HG03575 (cell line): ENCODE results near the gene CAB39.

Source experiments
- ATAC-seq: cut with Tn5 transposase; IDR thresholded peaks from one replicate; pipeline ENCODE4 v1.9.1; 2021; ENCODE audit not compliant: unreplicated experiment, insufficient number of reproducible peaks, low FRiP score; ENCODE audit errors: extremely low read depth

Gene CAB39

DNA sequence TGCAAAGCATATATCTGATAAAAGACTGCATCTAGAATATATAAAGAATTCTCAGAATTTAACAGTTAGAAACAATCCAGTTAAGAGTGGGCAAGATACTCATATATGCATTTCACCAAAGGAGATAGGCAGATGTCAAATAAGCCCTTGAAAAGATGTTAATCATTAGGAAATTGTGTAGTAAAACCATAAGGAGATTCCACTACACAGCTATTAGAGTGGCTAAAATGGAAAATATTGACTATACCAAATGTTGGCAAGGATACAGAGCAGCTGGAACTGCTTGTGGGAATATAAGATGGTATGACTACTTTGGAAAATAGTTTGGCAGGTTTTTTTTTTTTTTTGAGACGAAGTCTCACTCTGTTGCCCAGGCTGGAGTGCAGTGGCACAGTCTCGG is 59.5 kb downstream of the CAB39 start:
- ATAC-seq = no peak

DNA sequence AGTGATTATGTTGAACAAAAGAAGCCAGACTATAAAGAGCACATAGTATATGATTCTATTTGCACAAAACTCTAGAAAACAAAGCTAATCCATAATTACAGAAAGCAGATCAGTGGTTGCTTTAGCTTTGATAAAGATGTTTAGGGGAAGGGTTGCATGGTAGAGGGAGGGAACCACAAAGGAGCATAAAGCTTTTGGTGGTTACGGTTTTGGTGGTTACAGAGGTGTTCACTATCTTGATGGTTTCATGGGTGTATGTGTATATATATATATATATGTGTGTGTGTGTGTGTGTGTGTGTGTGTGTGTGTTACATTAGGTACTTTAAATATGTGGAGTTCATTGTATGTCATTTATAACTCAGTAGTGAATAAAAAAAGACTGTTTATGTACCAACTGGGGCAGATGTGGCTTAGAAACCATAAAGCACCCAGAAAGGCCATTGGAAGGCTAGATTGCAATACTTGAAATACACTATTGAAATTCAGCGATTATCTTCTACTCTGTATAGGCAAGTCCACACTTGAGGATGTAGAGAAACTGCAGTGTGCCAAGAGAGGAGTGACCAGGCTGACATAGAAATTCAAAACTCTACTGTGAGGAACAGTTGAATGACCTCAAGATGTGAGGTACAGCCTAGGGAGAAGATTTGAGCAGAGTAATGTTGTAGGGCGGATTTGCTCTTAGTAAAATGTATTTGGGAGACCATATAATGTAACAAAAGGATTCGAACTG is 60.6 kb downstream of the CAB39 start:
- ATAC-seq = no peak

DNA sequence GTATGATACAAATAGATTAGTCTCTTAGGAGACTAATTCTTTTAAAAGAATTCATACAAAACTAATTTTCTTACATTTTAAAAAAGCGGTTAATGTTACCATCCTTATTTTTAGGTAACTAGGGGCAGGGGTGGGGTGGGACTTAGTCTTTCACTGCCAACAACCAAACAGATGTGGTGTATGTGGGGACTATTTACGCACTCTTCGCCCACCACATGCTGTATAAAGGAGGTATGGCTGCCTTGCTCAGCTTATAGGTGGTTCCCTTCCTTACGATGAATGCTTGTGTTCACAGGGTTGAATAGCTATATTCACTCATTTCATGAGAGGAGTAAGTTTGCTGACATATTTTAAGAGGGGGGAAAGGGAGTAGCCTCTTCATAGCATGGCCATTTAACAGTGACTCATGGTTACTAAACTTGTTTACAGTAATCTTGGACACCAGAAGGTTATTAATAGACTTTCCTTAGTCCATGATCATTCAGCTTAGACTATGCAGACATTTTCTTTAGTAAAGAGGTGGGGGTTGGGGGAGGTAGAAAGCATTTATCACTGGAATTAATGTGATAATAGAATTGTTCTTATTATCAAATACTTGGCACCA is 61.8 kb downstream of the CAB39 start:
- no peak for ATAC-seq

DNA sequence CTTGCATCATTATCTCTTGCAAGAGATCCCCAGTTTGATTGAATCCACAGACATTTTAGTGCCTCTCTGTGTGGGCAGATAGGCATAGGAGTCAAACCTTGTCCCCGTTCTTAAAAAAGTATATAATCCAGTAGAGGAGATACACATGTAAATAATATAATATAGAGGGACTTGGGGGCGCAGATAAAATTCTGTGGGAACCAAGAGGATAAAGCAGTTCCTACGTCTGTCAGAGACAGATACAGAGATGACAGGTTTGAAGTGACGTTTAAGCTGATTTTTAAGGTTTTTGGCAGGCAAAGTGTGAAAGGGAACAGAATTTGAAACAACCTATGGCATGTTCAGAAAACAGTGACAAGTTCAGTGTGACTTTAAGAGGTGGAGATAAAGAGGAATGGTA is 63.1 kb downstream of the CAB39 start:
- no peak for ATAC-seq

DNA sequence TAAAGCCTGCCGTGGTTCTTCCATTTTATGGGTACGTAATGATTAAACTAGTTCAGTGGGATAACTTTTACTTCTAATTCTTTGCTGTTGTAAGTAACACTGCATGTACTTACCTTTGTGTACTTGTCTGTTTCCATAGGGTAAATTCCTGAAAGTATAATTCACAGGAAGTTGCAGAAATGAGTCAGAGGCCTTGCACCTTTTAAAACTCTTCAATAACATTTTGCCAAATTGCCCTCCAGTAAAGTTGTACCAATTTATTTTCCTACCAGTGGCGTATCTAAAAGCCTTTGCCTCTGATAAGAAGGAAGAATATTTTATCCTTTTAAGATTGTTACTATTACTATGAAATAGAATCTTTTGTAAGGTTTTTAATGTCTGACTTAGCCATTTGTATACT is 65.1 kb downstream of the CAB39 start:
- ATAC-seq = no peak

DNA sequence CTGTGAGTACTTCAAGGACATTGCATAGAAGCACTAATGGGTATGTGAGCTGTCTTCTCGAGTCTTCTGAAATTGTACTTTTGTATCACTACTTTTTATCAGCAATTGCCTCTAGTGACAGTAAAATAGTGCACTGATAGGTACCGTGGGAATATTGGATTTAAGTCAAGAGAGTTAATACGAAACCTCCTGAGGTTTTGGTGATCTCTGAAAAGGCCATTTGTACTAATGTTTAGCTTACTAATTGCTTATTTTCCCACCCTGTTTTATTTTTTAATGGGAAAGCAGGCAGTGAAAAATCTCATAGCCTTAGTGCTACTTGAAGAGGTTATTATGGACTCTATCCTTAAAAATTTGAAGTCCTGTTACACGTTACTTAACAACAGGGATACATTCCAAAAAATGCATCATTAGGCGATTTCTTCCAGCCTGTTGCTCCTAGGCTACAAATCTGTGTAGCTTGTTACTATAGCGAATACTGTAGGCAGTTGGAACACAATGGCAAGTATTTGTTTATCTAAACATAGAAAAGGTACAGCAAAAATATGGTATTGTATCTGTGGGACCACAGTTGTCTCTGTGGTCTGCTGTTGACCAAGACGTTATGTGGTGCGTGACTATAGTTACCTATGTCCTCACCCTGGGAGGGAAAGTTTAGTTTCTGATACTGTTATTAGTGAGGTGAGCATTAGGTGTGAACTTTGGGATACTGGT is 65.9 kb downstream of the CAB39 start:
- ATAC-seq = no peak

DNA sequence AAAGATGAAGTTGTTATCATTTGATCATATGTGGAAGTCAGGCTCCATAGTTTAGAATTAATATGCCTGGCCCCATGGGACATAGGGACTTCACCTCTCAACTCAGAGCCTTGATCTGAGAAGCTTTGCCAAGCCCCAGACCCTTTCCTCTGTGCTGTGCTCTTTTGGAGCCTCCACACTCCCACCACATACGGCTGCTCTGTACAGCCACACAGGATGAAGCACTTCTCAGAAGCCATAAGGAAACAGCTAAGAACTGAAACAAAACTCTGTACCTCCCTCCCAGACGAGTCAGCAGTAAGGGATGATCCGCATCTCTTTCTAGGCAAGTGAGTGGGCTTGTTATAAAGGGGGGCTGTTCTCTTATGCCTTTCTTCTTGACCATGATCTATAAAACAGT is 66.5 kb downstream of the CAB39 start:
- ATAC-seq = no peak

DNA sequence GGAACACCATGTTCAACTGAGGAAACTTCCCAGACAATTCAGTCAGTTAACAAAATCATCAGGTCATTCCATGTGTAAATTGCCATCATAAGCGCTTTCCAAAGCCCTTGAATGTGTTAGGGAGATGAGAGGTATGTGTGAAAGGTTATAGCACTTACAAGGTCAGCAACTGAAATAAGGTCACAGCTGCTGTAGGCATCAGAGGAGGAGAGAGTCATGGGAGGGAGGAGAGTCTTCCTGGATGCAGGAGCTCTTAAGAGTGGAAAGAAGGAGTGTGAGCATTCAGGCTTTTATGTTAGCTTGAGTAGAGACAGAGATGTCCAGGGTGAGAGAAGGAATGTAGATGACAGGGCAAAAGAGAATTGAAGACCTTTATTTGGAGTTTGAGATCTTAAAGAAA is 67.0 kb downstream of the CAB39 start:
- ATAC-seq = no peak

DNA sequence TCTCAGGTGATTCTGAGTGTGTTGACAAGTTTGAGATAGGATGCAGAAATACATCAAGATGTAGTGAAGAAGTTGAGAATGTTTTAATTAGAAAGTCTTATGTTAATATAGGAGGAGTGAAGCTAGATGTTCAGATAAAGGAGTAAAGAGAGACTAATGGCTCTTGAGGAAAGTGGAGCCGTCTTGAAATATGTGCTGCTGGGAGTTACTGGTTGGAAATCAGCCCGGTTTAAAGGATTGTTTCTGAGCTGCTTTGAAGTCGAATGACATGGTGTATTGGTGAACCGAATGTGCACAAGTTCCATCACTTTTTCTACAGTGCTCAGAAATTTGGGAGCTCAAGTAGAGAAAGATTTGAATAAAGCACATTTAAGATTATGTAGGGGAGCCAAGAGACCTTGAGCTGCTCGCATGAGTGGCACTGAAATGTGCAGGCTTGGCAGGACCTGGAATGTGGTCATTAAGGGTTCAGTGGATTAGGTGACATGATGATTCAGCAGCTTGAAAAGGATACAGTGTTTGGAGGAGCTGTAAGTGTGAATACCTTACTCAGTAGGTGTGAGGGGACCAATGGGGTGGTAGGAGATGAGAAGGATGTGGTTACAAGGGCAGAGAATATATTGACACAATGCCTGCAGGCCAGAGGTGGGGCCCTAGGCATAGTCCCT is 68.6 kb downstream of the CAB39 start:
- ATAC-seq = no peak

DNA sequence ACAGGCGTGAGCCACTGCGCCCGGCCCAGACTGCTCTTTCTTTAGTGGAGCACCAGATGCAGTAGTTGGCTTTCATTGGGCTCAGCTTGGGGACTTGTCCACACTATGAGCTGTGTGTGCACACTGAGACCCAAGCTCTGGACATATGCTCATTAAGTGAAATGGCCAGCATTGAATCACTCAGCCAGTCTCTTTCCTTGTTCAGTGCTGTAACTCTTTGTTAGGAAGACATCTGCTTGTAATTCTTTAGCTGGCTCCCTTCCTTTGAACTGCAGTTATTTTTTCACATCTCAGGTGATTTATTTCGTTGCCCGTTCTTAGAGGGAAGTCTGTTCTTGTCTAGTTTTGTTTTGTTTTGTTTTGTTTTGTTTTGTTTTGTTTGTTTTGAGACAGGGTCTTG is 70.5 kb downstream of the CAB39 start:
- ATAC-seq = no peak

DNA sequence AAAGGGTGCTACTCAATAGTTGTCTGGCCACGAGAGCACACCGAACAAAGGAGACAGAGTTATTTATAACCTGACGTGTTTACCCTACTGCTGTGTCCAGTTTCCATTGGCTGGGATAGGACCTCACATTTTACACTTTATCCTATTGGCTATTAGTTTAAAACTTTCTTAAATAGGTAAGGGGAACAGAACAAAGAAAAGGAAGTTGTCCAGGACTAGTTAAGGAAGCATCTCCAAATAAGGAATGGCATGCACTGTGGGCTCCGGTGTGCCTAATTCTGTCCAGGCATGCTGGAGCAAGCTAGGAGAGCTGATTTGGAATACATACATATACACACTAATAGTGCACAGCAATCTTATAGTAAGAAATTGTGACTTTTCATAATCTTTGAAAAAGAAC is 72.2 kb downstream of the CAB39 start:
- no peak for ATAC-seq

DNA sequence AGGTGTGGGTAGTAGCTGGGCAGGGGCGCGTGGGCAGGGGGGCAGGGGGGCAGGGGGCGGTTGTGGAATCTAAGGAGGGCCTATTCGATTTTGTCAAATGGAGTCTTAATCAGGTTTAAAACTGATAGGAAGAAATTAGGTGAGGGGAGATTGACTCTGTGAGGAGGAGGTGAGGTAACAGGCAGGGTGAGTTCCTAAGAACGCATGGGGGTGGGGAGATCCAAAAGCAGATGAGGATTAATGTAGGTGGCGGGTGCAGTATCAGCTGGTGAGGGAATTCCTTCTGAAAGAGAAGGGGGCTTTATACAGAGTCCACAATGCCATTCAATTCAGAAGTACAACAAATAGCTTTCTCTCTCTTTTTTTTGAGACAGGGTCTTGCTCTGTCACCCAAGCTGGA is 72.7 kb downstream of the CAB39 start:
- ATAC-seq = no peak

DNA sequence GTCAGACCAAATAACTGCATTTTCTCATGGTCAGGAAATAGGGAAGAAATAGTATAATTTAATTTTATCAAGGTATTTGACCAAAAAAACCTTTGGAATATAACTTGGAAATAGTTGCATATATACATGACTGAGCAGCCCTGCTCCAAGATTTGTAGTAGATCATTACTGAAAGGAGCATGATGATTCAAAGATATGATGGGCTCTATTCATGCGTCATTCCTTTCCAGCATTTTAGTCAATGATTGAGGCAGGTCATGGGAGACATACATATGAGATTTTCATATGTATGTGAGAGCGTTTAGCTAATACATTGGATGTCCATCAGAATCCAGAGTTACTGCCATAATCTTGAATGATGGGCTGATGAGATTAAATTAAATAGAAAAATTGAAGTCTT is 74.5 kb downstream of the CAB39 start:
- ATAC-seq = no peak

DNA sequence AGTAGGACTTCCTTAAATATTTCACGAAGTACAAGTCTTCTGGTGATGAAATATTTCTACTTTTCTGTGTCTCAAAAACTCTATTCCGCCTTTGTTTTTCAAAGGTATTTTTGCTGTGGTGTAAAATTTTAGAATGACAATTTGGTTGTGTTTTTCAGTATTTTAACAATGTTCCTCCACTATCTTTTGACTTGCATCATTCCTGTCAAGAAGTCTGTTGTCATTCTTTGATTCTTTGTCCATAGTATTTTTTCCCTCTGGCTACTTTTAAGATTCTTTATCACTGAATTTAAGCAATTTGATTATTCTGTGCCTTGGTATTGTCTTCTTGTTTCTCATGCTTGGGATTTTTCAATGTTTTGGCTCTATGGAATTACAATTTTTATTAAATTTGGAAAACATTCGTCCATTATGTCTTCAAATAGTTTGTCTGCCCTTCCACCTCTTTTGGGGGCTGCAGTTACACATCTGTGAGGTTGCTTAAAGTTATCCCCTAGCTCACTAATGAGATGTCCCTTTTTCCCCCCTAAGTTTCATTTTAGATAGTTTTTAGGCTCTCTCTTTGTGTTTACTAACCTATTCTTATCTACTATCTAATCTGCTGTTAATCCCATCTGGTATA is 76.0 kb downstream of the CAB39 start:
- ATAC-seq = no peak

DNA sequence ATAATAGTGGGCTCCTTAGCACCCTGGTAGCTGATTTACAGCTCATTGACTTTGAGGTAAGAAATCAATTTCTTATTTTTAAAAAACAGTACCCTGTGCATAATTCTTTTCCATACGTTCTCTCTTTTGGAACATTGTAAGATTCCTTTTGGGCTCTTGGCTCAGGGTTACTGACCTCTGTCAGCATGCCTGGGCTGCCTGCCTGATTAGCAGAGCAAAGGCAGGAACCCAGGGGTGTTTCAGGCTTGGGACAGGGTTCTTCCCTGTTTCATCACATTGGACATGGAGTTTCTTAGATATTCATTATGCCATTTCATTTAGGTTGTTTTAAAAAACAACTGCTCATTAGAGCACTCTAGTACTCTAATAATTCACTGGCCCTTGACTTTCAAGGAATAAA is 78.3 kb downstream of the CAB39 start:
- no peak for ATAC-seq

DNA sequence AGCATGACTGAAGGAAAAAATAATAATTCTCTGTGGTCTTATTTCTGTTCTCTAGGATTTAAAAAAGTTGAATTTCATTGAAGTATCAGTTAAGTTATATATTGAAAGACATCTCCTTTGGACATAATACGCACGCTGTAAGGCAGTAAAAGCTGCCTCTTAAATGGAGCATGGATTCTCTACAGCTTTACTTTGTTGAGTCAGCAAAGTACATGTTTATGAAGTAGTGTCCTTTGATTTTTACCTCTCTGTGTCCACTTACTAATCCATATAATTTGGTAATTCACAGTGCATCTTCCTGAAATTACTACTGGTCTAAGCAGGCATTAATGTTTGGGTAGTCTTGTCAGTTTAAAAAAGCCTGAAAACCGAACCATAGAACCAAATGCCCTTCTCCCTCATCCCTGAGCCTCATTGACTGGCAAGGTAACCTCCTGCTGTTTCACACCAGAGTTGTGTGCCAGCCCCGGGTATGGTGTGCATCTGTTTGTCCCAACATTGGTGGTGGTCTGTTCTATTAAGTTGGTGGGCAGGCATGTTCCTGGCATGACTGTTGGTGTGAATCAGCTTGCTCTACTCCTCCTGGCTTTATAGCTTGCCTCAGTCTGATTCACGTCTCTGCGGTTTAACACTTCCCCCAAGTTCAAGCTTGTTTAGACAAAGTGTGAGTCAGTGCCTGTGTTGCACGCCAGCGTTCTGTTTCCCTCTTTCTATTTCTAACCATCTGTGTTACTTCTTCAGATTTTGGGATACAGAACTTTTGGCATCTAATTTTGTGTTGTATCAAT is 81.1 kb downstream of the CAB39 start:
- ATAC-seq = no peak

DNA sequence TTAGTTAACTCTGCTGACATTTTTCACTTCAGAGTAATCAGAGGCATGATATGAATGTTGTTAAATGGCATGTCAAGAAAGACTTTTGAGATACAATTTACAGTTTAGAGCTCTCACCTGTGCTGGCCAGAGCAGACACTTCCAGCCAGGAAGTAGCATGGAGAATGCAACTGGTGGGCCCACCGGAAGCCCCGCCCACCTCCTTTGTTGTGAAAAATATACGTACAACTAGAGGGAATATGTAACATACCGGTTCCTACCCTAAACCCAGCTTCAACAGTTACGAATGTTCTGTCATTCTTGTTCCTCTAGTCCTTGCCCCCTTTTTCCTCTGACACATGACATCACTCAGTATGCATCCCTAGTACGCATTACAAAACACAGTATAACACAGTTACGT is 81.9 kb downstream of the CAB39 start:
- ATAC-seq = no peak

DNA sequence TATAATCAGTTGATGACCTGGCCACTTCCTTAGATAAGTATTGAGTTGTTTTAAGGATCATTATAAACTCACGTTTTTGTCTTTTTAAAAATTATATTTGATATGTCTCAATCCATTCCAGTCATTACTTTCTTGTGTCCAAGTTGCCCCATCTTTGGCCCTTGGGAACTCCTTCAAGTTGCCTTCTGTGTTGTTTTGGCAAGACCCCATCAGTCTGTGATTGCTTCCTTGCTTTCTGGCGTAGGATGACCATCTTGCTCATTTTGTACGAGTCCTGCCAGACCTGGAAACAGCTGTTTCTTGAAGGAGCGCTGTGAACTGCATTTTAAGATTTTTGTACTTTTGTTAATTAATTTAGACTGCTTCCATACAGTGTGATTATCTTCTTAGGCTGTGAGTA is 83.2 kb downstream of the CAB39 start:
- ATAC-seq = no peak
